Right renal pelvis (tissue), 4 donors: ENCODE data around the gene EXD3. TPM values are rescaled to one million over a fixed set of nuclear protein-coding genes. Genes with fewer than 3 reads are reported as not detected.

ENCODE experiments used
- DNase-seq, 4 donors: peaks; one replicate each; pipeline ENCODE4 v3.0.0-alpha.2; 2013; ENCODE audit warnings: low read depth in 4 of 4, low spot score in 3 of 4, missing footprints in 1 of 4
- polyA plus RNA-seq, 4 donors: library from polyadenylated mRNA; unstranded; fragments of 120-200 nt; gene quantifications; one replicate each; pipeline ENCODE4 v1.2.1, GENCODE V29; 2013; ENCODE audit not compliant: insufficient read length in 4 of 4

The EXD3 gene
- polyA plus RNA-seq, 4 donors, result 12.5 to 19.3 (median 13.8) TPM

GRCh38 chr9:137310189-137311052 is 112.5 kb downstream of the EXD3 start:
- no peak for DNase-seq

DNA sequence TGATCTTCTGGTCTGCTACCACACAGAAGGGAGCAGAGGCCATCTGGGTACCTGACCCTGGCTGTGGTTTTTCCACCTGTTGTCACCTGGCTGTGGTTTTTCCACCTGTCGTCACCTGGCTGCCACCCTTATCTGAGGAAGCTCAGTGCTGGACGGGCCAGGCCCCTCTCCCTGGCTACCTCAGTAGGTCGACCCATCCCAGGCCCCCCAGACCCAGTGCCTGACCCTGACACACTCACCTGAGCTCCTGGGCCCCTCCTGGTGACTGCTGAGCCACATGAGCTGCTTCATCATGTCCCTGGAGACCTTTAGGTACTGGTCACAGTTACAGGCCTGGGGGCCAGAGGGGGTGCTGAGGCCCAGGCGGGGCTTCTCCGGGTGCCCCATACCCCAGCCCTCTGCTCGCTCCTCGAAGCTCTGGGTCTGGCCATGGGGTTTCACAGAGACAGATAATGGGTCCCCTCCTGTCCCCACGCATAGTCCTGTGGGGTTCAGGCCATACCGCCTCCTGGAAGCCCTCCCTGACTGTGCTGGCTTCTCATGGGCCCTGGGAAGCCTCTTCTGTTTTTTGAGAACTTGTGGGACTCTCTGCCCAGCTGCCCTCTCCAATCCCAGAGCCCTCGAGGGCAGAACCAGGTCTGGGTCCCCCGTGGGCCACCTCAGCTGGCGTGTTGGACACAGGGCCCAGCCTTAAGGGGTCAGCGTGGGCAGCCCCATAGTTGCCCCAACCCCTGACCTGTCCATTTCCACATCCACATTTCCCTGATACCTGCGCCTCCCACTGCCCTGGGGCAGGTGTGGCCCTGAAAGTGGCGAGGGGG is 113.4 kb downstream of the EXD3 start:
- DNase-seq, result no peak

DNA sequence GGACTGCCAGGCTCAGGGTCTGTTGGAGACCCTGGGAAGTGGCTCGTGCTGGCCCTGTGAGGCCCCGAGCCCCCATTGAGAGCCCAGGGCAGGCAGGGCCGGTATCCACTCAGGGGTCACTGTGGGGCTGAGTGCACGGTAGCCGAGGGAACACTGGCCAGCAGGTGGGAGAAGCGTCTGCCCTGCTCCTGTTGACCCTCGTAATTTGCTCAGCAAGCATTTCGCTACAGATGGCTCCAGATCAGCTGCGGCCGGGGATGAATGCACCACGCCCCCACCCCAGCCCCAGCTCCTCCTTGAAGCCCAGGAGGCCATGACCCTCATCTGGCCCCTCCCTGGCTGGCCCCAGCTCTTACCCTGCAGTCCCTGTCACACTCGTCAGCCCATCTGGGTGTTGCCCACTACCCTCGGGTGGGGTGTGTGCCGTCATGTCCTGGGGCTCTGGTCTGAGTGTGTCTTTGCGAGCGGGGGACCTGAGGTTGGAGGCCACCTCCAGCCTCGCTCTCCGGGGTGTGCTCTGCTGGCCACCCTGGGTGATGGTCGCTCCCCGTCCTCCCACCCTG is 114.8 kb downstream of the EXD3 start:
- no peak for DNase-seq

DNA sequence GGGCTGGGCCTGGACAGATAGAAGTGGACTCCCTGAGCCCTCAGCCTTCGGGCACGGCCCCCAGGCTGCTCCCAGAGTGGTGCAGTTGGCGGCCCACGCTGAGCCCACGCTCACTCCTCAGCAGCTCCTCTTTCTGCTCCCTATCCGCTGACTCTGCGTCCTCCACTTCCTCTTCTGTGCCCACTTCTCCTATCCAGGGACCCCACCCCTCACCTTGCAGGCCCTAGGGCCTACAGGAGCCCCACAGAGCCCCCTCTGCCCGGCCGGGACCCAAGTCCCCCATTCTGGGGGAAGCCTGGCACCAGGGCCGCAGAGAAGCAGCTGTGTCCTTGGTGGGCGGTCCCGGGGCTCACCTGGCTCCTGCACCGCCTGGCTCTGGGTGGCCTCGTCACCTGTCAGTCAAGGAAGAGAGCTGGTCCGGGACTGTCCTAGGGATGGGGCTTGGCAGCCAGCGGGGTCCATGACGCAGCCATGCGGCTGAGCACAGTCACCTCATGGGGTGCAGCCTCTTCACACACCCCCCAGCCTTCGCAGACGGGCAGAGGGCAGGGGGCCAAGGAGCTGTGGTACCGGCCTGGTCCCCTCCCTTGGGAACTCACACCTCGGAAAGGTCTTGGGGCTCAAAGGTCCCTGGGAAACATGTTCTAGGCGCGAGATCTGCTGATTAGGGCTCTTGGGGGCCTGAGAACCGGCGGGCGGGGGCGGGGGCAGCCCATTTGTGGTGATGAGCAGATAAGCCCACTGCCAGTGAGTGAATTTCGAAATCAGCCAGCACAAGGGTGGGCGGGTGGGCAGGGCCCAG is 115.5 kb downstream of the EXD3 start:
- no peak for DNase-seq

DNA sequence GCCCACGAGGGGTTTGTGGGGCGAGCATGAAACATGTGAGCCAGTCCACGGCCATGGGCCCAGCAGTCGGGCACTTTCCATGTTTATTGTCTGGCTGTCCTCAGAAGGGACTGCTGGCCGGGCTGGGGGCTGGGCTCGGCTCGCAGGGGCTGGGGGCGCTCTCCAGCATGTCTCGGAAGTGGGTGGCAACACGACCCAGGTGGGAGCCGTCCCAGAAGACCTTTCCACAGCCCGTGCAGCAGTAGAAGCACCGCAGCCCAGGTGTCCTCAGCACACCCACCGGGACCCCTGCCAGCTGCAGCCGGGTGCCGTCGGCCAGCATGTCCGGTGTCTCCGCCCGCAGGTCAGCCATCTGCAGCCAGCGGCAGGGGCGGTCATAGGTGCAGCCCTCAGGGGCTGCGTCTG is 116.1 kb downstream of the EXD3 start:
- DNase-seq, result no peak

- DNase-seq, result no peak
Measured at GRCh38 chr9:137306066-137306849, 116.7 kb downstream of the EXD3 start.

DNA sequence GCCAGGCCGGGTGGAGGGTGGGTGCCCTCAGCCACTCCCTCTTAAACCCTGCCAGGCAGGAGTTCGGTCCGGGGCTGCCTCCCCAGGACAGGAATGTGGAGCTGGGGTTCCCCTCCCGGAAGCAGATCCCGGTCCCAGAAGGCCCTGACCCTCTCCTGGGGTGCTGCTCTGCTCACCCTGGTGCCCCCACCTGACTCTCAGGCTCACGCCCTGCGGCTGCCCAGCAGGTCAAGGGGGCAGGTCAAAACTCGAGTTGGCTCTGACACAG is 117.2 kb downstream of the EXD3 start:
- no peak for DNase-seq

- no peak for DNase-seq
Measured at GRCh38 chr9:137305060-137305797, 117.7 kb downstream of the EXD3 start.

DNA sequence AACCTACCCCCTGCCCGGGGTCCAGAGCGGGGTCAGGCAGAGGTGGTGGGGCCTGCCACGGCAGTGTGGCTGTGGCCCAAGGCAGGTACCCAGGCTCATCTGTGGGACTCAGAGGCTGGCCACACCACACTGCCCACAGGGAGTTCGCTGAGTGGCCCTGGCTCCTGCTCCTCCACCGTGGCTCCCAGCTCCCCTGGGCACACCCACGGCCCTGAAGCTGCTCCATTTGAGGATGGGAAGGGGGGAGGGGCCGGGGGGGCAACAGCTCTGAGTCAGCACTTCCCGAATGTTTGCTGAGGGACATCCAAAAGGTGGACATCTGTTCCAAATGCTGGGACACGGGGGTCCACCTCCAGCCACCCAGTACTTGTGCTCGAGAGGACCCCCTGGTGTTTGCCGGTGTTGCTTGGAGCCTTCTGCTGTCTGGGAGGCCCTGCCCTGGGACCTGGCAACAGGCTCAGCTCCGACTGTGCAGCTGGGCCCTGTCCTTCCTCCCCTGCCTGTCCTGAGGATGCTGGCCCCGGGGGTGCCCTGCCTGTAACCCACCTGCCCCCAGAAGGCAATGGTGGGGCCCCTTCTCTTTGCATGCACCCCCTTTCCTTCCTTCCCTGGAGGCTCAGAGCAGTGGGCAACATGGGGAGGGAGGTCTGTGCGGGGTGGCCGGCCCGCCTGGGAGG is 118.4 kb downstream of the EXD3 start:
- no peak for DNase-seq

GRCh38 chr9:137303893-137304382 is 119.0 kb downstream of the EXD3 start:
- DNase-seq, result no peak

GRCh38 chr9:137303151-137303892 is 119.6 kb downstream of the EXD3 start:
- DNase-seq, result no peak

- no peak for DNase-seq
Measured at GRCh38 chr9:137302449-137303150, 120.4 kb downstream of the EXD3 start.

- no peak for DNase-seq
Measured at GRCh38 chr9:137302118-137302448, 120.9 kb downstream of the EXD3 start, which contains the start of gene NRARP. Gene NRARP (minus strand): TSS chr9:137302271. CDS start chr9:137301928, 343 bp downstream.

DNA sequence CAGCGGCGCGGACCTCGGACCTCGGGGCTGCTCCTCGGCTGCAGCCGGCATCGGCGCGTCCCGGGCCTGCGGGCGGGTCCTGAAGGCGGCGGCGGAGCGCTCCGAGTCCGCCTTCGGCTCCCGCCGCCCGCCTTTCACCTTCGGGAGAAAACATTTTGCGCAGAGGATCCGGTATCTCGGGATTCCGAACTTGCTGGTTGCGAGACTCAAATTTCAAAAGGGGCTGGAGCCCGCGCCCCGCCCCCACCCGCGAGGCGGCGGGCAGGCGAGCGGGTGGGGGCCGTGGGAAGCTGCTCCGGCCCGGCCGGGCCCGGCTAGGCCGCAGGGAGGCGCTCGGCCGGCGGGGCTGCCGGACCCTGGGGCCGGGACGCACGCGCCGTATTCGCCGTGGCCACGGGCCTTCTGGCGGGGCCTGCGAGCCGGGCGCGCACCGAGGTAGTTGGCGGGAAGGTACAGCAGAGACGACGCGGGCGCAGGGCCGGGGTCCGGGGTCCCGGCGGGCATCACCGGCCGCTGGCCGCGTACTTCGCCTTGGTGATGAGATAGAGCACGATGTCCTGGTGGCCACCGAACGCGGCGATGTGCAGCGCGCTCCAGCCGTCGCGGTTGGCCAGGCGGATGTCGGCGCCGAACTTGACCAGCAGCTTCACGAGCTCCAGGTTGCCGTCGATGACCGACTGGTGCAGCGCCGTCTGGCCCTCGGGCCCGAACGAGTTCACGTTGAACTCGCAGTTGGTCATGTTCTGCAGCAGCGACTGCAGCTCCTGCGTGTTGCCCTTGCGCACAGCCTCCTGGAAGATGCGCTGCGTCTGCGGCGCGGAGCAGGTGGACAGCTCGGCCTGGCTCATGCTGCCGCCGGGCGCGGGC is 121.6 kb downstream of the EXD3 start:
- DNase-seq, result no peak

DNA sequence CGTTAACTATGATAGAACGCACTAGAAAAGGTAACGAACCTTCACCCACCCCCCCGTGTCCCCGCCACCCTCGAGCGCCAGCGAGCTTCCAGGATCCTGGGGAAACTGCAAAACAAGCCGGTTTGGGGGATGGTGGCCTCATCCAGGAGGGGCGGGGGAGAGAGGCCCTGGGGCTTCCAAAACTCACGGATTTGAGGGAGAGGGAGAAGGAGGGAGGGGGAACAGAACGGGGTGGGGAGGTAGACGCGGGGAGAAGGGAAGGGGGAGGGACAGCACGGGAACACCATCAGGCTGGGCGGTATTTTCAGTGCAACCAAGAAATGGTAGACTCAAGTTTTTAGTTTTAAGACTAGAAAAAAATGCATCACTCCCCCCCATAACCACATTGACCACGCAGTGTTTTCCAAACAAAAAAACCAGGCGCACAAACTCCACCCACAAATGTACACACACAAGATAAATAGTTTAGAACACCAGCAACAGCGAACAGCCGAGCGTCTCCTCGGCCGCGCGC is 122.3 kb downstream of the EXD3 start:
- no peak for DNase-seq

- DNase-seq, result no peak
Measured at GRCh38 chr9:137299938-137300337, 123.0 kb downstream of the EXD3 start.
